Chondrocyte (in vitro differentiated cells): ENCODE measurements around the gene INSC. TPM values are rescaled to one million over a fixed set of nuclear protein-coding genes. Genes with fewer than 3 reads are reported as not detected.

Experiments used
- DNase-seq: peaks from one replicate; pipeline ENCODE4 v3.0.0; 2021; ENCODE audit warnings: mixed read lengths, low spot score
- H3K27ac Mint-ChIP-seq: one replicate; pipeline ENCODE4 v1.8.0; 2021; ENCODE audit warnings: mild to moderate bottlenecking, moderate library complexity, mixed read lengths; ENCODE audit not compliant: unreplicated experiment
- H3K27me3 Mint-ChIP-seq: 2 replicates; pipeline ENCODE4 v1.8.0; 2021; ENCODE audit warnings: low read depth, mixed read lengths
- H3K36me3 Mint-ChIP-seq: 2 replicates; pipeline ENCODE4 v1.8.0; 2021; ENCODE audit warnings: low read depth, mixed read lengths
- H3K4me1 Mint-ChIP-seq: 2 replicates; pipeline ENCODE4 v1.8.0; 2021; ENCODE audit warnings: low read depth, mild to moderate bottlenecking, mixed read lengths
- H3K4me3 Mint-ChIP-seq: one replicate; pipeline ENCODE4 v1.8.0; 2021; ENCODE audit warnings: mild to moderate bottlenecking, moderate library complexity, mixed read lengths; ENCODE audit not compliant: unreplicated experiment
- H3K9me3 Mint-ChIP-seq: 2 replicates; pipeline ENCODE4 v1.8.0; 2021; ENCODE audit warnings: low read depth, mixed read lengths
- total RNA-seq: library from RNA; stranded (reverse); gene quantifications from 3 replicates; pipeline ENCODE4 v1.2.1, GENCODE V29; 2021
- TF ChIP-seq, protein P1 (sequence below): fragments of 200-600 bp; sonication (generic); IDR thresholded peaks from 2 replicates; pipeline ENCODE4 v1.5.0; 2021; ENCODE audit warnings: antibody characterized with exemption, mild to moderate bottlenecking, moderate library complexity

INSC gene
- total RNA-seq, 1 donor from 2014 or later, result not detected

- TF ChIP-seq, protein P1, sequence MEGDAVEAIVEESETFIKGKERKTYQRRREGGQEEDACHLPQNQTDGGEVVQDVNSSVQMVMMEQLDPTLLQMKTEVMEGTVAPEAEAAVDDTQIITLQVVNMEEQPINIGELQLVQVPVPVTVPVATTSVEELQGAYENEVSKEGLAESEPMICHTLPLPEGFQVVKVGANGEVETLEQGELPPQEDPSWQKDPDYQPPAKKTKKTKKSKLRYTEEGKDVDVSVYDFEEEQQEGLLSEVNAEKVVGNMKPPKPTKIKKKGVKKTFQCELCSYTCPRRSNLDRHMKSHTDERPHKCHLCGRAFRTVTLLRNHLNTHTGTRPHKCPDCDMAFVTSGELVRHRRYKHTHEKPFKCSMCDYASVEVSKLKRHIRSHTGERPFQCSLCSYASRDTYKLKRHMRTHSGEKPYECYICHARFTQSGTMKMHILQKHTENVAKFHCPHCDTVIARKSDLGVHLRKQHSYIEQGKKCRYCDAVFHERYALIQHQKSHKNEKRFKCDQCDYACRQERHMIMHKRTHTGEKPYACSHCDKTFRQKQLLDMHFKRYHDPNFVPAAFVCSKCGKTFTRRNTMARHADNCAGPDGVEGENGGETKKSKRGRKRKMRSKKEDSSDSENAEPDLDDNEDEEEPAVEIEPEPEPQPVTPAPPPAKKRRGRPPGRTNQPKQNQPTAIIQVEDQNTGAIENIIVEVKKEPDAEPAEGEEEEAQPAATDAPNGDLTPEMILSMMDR, result no peak
- Mint-ChIP-seq H3K9me3 (no peaks in the 10 kb centered on the region), H3K27ac (no peak overlapping the region), H3K4me3 (no peak overlapping the region), H3K27me3 (peaks cover 17% of the 10 kb centered on the region), H3K4me1 (peaks cover 4% of the 10 kb centered on the region), H3K36me3 (no peaks in the 10 kb centered on the region)
- no peak for DNase-seq
Observed at GRCh38 chr11:15171956-15172355, 57.2 kb downstream of the INSC start.

GRCh38 chr11:15175831-15176230, 61.1 kb downstream of the INSC start:
- Mint-ChIP-seq H3K27me3 (peaks cover 15% of the 10 kb centered on the region), H3K36me3 (no peaks in the 10 kb centered on the region)

GRCh38 chr11:15176646-15177163, 62.0 kb downstream of the INSC start:
- peaks cover 43% of the 10 kb centered on the region for H3K4me1 Mint-ChIP-seq
- H3K36me3 Mint-ChIP-seq, result no peaks in the 10 kb centered on the region
- H3K9me3 Mint-ChIP-seq, result no peaks in the 10 kb centered on the region

More at GRCh38 chr11:15175831-15176230, 61.1 kb downstream of the INSC start:
- Mint-ChIP-seq H3K9me3 (no peaks in the 10 kb centered on the region), H3K4me1 (peaks cover 40% of the 10 kb centered on the region), H3K27ac (no peak overlapping the region), H3K4me3 (no peak overlapping the region)
- DNase-seq, result no peak
- TF ChIP-seq, protein P1, result no peak

GRCh38 chr11:15177491-15177890, 62.8 kb downstream of the INSC start:
- Mint-ChIP-seq H3K4me1 (peaks cover 43% of the 10 kb centered on the region), H3K27me3 (peaks cover 13% of the 10 kb centered on the region), H3K9me3 (no peaks in the 10 kb centered on the region), H3K27ac (no peak overlapping the region), H3K36me3 (no peaks in the 10 kb centered on the region), H3K4me3 (no peak overlapping the region)
- TF ChIP-seq, protein P1, result no peak
- no peak for DNase-seq

More at GRCh38 chr11:15176646-15177163, 62.0 kb downstream of the INSC start:
- Mint-ChIP-seq H3K4me3 (no peak overlapping the region), H3K27me3 (peaks cover 15% of the 10 kb centered on the region), H3K27ac (no peak overlapping the region)
- TF ChIP-seq, protein P1, result no peak
- no peak for DNase-seq

DNA sequence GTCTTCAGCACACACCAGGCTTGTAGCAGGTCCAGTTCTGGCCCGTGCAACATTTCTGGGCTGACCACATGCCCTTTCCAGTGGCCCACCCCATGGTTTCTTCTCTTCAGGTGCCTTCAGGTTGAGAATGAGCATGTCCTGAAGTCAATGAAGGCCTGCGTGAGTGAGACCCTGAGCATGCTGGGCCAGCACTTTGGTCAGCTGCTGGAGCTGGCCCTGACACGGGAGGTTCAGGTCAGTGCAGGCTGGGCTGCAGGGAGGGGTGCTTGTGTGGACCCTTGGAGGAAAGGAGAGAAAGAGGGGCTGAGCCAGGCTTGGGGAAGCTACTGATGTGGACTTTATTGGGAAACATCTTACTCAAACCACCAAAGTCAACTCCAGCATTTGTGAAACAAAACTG, 63.5 kb downstream of the INSC start:
- no peak overlapping the region for H3K4me3 Mint-ChIP-seq
- TF ChIP-seq, protein P1, result no peak
- no peaks in the 10 kb centered on the region for H3K36me3 Mint-ChIP-seq
- H3K27me3 Mint-ChIP-seq, result peaks cover 9% of the 10 kb centered on the region
- peaks cover 43% of the 10 kb centered on the region for H3K4me1 Mint-ChIP-seq
- no peaks in the 10 kb centered on the region for H3K9me3 Mint-ChIP-seq
- no peak for DNase-seq
- H3K27ac Mint-ChIP-seq, result no peak overlapping the region
